Limb (tissue), 2 donors: ENCODE measurements around the gene ADCY3.

Source experiments
- DNase-seq, 2 donors: peaks; one replicate each; pipeline ENCODE4 v3.0.0-alpha.2; 2016; ENCODE audit errors: extremely low spot score in 2 of 2

Gene ADCY3

DNA sequence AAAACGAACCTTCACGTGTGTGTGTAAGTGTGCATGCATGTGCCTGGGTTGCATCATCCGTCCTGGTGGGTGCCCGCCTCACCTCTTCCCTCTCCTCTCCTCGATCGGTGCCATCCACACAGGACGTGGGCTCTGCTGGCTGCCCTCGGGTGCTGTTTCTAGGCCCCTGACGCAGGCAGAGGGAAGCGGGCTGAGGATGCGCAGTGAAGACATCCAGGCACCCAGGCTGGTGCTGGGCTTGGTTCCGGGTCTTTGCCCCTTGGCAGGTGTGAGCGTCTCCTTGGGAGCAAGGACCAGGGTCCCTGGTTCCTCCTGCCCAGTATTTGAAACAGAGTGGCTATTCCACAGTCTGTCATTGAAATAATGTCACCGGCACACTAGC, 6.2 kb upstream of the ADCY3 start:
- DNase-seq: no peak

DNA sequence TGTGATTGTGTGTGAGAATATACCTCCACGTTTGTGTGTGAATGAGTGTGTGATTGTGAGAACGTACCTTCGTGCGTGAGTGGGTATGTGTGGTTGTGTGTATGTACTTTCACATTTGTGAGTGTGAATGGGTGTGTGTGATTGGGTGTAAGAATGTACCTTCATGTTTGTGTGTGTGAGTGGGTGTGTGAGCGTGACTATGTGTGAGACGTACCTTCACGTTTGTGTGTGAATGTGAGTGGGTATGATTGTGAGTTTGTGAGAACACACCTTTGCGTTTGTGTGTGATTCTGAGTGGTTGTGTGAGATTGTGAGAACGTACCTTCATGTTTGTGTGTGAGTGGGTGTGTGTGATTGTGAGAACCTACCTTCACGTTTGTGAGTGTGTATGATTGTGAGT, 5.8 kb upstream of the ADCY3 start:
- DNase-seq: no peak

DNA sequence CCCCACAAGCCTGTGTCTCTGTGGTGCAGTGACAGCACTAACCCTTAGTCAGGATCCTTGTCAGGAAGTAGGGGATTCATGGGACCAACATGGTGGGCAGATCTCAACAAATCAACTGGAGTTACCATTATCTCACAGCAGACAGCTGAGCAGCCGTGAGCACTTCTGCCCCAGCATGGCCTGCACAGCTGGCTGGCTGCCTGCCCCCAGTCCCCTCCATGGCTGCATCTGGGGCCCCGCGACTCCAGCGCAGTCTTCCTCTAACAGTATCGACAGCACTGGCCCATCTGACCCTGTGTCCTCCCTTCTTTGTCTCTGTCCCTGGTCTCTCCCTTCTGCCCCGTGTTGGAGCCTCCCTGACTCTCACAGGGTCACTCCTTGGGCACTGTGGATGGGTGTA, 4.7 kb upstream of the ADCY3 start:
- no peak for DNase-seq

DNA sequence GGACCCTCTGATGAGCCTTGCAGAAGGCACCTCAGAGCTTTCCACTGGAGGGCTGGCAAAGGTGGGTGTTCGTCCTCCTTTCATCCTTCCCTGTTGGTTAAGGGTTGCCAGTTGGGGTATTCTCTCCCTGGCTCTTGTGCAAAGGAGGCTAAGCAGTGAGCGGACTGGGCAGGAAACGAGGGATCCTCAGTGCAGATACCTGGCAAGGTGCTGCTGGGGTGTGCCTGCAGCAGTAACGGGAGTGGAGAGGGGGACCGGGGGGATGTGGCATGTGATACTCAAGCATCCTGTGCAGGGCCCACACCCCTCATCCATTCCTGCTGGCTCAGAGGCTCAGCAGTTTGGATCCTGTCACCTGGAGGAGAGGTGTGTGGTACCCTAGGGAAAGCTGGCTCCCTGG, 4.2 kb upstream of the ADCY3 start:
- DNase-seq: no peak

DNA sequence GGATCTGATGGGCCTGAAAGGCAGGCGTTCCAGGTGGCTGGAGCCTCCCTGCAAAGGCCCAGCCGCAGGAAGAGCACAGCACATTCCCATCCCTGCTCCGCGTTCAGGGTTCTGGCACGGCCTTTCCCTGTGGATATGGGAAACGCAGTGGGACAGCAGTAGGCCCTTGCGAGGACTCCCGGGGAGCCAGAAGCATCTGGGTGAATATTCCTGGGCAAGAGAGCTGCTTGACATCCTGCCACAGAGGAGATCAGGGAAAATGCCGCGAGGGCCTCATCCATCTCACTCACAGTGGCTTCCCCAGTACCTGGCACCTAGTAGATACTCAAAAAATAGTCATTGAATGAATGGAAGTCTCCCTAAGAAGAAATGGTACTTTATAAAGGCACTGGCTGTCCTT, 3.1 kb upstream of the ADCY3 start:
- no peak for DNase-seq

DNA sequence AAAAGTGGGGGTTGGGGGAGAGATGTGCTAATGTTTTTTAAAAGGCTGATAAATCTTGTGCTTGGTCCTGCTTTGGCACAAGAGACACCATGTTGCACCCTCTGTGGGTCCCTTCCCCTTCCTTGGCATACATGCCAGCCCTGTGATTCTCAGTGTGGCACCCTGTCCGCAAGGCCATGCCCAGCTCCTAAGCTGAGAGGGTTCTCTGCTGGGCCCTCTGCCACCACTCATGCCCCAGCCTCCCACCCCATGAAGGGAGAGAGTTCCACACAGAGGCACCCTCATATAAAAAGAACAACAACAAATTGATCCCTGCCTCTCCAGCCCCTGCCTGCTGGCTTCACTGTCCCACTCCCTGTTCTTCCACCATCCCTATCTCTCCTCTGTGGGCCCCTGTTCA, 2.5 kb upstream of the ADCY3 start:
- DNase-seq: no peak

DNA sequence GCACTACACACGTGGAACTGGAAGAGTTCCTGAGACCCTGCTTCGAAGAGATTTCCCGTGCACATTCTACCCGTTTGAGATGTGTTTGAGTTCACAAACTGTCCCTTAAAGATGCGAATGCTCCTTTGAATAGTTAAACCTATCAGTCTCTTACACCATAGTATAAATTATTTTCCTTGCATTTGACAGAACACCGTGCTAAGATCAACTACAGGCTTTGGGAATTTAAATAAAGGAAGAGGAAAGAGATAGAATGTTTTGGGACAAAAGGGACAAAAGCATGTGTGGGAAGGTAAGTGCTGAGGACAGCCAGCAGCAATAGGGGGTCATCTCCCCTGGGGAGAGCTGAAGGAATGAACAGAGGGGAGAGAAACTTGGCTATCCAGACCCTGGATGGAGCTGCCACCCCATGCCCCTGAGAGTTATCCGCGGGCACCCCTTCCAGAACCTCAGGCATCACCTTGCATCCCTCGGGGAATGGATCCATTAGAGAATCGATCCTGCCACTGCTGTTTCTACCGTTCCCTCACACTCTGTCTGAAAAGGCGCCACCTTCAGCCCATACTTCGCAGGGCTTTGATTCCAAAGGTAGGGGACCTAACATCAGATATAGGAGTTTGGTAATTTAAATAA, 888 bp upstream of the ADCY3 start:
- DNase-seq: no peak

DNA sequence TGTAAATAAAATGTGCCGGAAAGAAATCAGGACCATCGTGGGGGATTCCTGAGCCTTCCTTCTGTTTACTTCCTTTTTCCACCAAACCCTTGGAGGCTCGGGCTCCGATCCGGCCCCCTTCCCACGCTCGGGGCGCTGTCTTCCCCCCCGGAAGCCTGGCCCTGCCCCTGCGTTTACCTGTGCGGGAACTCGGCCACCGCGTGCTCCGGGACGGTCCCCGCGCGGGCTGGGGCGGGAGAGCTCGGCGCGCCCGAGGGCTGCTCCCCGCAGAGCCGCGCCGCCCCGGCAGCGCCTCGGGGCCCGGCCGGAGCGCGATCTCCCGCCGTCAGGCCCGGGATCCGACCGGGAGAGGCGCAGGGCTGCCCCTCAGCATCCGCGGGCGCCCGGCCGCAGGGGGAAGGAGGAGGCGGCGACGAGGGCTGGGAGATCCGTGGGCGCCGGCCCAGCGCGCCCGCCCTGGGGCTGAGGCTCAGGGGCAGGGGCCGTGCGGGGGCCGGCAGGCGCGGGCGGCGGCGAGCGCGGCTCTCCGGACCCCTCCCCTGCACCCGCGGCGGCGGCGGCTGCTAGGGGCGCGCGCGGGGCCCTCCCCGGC, 435 bp downstream of the ADCY3 start:
- peak in 1 of 2 donors; percentile 19 for DNase-seq

DNA sequence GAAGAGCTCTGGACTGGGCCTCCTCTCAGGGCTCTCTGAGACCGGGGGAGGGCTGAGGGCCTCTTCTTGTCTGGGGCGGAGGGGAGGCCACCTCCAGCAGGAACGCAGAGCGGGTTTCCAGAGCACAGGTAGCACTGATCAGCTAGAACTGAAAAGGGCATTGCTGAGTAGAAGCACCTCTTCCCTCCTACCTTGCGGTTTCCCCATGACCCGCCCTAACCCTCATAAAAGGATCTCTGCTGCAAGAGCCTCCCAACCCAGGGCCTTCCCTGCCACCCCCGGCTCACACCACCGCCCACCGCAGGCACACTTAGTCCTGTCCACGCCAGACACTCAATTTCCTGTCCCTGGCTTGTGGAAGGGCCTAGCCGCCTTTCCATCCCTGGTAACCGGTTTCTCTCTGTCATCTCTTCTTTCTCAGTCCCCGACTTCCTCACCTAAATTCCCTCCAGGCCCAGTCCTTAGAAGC, 966 bp downstream of the ADCY3 start:
- no peak for DNase-seq

DNA sequence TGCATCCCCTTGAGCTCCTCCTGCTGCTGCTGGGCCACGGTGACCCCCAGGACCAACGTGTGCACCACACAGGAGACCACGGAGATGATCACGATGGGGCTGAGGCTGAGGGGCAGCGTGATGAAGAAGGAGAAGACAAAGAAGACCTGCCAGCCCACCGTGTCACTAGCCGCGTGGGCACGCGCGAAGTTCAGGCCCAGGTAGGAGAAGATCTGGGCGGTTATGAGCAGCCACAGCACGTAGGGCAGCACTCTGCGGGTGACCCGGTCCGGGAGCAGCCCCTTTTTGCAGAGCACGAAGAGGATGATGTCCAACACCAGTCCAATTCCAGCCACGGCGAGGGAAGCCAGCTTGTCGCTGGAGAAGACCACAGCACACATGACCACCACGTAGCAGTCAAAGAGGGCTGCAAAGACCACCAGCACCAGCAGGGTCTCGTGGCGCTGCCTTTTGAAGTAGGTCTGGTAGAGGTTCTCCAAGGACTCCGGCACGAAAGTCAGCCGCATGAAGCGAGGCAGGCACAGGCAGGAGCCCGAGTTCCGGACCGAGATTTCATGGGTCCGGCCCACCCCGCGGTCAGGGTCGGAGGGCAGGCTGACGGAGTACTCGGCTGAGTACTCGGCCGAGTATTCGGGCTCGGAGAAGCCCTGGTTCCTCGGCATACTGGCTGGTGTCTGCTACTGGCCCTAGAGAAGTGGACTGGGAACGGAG, 1.6 kb downstream of the ADCY3 start:
- no peak for DNase-seq

DNA sequence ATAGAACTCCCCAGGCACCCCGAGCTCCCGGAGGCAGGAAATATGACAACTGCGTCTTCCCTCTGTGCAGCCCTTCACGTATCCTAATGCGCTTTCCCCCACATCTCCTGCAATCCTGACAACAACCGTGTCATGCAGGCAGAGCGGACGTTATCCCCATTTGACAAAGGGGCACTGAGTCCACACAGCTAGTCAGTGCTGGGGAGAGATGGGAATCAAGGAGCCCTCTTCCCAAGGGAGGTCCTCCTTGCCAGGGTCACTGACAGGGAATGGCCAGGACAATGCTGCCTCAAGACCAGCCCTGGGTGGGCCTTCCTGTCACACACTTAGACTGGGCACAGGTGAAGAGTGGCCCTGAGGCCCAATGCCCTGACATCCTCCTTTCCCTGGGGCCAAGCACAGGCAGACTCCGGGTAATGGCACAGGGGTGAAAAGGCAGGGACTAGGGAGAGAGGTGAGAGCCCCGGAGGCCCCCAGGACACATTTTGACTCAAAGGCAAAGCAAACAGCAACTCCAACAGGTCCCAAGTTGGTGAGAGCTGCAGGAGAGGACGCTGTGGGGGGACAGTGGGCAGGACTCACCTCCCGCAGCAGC, 2.2 kb downstream of the ADCY3 start:
- DNase-seq: no peak

DNA sequence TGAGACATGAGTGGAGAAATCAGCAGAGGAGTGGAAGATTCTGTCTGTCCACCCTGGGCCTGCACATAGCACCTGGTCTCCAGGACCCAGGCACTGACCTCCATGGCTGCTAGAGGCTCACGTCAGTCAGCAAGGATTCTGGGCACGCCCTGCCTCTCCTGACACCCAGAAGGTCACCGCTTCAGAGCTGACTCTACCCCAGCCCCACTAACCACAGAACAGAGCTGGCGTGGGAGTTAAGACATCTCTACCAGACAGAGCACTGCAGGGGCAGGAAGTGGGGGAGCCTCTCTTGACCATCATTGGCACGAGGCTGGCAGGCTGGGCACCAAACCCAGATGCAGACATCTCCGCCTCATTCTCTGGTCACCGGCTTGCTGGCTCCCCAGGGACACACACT, 3.0 kb downstream of the ADCY3 start:
- no peak for DNase-seq

DNA sequence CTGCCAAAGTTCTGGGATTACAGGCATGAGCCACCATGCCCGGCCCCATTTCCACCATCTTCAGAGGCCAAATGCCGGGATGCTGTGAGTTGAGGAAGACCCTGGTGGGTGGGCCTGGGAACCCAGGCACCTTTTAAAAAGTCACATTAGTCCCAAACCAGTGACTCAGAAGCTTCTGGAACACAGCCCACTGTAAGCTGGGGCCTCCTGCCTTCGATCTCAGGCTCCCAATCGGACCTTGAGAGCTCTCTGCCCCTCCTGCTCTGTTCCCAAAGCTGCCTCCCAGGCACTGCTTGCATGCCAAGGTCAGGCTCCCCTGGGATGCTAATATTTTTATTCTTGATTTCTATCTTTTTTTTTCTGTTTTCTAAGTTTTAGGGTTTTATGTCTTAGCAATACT, 4.2 kb downstream of the ADCY3 start:
- no peak for DNase-seq

DNA sequence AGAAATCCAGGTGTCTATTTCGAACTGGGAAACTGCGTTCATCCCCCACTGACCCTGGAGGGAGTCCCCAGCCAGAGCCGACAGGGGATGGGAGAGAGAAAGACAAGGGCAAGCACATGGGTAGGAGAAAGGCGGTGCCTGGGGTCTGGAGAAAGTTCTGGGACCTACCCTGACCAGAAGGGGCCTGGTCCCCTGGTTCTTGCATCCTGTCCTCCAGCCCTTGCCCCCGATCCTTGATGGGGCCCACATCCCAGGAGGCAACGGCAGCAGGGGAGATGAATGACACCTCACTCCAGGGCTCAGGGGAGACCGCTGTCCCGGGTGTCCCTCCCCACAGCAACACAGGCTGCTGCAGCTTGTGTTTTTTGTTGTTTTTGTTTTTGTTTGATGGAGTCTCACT, 4.9 kb downstream of the ADCY3 start:
- DNase-seq: no peak

DNA sequence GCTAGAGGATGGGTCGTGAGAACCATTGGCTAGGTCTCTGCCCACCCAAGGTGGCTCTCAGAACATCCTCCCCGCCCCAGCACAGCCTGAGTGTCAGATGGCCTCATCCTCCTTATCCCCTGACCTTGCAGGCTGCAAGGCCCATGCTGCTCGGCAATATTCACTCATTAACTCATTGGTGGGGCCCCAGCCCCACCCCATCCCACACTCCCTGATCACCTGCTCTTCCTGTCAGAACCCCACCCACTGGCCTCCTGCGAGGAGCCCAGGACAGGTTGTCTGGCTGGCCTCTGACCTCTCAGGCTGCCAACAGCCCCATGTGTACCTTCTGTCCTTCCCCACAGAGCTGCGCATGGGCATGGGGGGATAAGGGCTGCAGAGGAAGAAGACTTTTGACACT, 5.3 kb downstream of the ADCY3 start:
- DNase-seq: no peak

DNA sequence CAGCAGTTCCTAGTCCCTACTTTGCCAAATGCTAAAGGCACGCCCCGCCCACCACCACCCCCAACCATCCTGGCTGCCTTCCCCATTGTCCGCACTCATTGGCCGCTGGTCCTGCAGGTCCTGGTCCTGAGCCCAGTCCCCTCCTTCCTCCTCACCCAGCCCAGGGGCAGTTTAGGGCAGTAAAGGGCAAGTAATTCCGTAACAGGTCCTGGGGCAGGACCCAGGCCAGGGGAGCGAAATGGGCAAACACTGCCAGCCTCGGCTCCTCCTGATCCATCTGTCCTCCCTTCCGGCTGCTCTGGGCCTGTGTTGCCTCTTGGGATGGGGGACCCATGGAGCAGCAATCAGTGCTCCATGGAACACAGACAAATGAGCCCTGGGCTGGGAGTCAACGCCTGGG, 6.1 kb downstream of the ADCY3 start:
- DNase-seq: no peak

DNA sequence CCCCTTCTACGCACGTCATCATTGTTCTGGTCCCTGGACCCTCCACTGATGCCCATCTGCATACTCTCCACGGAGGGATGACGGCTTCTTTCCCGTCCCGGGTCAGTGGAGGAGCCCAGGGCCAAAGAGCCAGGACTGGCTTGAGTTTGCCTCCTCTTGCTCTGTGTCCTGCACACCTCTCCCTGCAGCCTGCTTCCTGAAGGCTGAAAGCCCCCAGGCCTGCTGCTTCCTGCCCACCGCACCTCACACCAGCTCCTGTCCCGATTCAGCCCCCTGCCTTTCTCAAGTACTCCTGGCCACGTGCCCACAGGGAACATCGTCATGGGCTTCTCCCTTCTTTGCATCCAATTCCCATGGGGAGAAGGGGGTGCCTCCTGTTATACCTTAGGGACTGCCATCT, 7.1 kb downstream of the ADCY3 start:
- no peak for DNase-seq

DNA sequence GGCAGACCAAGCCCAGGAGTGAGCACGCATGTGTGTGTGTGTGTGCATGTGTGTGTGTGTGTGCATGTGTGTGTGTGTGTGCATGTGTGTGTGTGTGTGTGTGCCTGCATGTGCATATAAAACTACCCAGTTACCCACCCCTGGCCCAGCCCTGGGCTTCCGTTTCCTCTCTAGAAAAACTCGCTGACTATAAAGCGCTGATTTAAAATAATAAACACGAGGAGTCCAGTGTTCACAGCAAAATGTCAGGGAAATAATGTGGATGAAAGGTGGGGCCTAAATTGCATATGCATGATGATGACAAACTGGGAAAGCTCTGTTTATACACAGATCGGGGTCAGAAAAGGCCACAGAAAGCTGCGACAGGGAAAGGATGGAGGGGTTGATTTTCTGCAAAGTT, 7.5 kb downstream of the ADCY3 start:
- no peak for DNase-seq

DNA sequence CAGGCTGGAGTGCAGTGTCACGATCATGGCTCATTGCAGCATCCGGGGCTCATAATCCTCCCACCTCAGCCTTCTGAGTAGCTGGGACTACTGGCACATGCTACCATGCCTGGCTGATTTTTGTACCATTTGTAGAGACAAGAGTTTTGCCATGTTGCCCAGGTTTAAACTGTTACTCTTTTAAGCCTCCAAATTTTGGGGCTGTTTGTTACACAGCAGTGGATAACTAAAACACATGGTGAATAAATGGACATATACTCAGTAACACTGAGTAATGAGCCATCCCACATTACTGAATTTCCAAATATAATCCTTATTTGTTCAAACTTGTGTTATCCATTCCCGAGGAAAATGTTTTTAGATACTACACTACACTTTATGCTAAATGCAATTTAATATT, 9.8 kb downstream of the ADCY3 start:
- DNase-seq: no peak

DNA sequence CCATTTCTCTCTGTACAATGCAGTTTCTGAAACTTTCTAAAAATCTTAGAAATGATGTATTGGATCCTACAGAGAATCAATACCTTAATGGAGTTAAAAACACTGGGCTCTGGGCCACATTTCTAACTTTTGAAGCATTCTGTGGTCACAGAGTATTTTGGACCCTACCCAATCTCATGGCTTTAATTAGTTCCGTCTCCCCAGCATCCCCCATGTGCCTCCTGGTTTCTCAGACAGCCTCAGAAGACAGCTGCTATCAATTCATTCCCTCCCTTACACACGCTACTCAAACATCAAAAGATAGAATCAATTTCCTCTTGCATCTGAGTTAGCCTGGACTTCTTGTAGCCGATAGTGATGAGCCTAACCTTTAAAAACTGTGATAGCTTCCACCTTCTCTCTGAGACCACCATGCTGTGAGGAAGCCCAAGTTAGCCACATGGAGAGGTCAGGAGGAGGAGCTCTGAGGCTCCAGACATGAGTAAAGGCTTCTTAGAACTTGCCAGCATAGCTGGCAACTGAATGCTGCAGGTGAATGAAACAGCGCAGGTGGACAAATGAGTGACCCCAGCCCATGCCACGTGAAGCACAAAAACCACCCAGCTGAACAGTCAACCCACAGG, 10.4 kb downstream of the ADCY3 start:
- peak in 1 of 2 donors; percentile 30 for DNase-seq

DNA sequence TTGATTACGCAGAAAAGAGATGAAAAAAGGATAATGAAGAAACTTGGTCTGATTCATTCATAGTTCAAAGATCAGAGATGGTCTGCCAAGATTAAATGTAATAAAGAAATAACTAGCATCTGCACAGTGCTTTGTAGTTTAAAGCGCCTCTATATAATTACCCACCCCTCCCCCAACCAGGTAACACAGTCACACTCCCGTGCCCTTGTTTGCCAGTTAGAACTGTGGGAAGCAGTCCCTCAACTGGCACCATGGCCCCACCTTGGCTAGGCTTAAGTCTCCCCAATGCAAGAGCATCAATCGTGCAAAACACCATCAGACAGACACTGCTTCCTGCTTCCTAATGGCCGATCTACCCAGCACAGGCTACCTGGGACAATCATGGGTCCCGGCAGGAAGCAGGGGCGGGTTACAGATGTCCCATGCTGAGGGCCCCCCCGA, 11.6 kb downstream of the ADCY3 start:
- no peak for DNase-seq

DNA sequence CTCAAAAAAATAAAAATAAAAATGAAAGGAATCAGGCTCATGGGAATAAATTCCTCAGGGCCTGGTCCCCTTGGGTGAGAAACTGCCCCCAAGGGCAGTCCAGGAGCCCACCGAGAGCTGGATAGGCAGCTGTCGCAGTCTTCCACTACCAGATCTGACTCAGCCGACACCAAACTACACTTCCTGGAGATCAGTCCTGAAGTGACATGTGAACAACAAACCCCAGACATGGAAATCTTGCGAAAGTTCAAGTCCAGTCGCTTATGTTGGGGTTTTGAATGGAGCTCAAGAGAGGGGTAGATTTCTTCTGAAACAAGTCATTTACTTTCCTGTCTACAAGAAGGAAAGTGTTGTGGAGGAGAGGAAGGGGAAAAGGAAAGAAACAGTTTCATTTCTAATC, 12.9 kb downstream of the ADCY3 start:
- DNase-seq: no peak
